HepG2 (cell line): ENCODE data around the gene LAMB2. TPM values are rescaled to one million over a fixed set of nuclear protein-coding genes. Genes with fewer than 3 reads are reported as not detected.

ENCODE experiments used
- ARID2 ChIP-seq: sonication (generic); formaldehyde crosslinking; IDR thresholded peaks from 2 replicates; pipeline ENCODE4 v1.8.1; 2022; ENCODE audit warnings: mild to moderate bottlenecking, missing genetic modification reagents, borderline replicate concordance
- BCL6 ChIP-seq: IDR thresholded peaks from 2 replicates; pipeline ENCODE4 v1.6.1; 2016; ENCODE audit warnings: missing genetic modification reagents, missing compliant biosample characterization
- CREB1 ChIP-seq, 2 experiments: fragments of 450-650 bp in 1 of 2; IDR thresholded peaks; 2 replicates each; pipeline ENCODE4 v1.6.1; 2016 to 2017; ENCODE audit warnings: control low read depth in 1 of 2, mild to moderate bottlenecking in 1 of 2, missing compliant biosample characterization in 1 of 2, missing genetic modification characterization in 1 of 2
- CSRNP2 ChIP-seq: sonication (generic); formaldehyde crosslinking; conservative IDR thresholded peaks from 2 replicates; pipeline ENCODE4 v1.8.0; 2022; ENCODE audit warnings: low read depth, missing genetic modification reagents
- HES4 ChIP-seq: sonication (generic); formaldehyde crosslinking; IDR thresholded peaks from 2 replicates; pipeline ENCODE4 v1.9.0; 2021; ENCODE audit warnings: mild to moderate bottlenecking, missing genetic modification reagents, borderline replicate concordance
- KMT2A ChIP-seq: sonication (generic); formaldehyde crosslinking; IDR thresholded peaks from 2 replicates; pipeline ENCODE4 v1.4.0; 2020; ENCODE audit warnings: missing genetic modification reagents
- MAZ ChIP-seq, 2 experiments: sonication (generic) in 1 of 2; formaldehyde crosslinking in 1 of 2; IDR thresholded peaks; 2 replicates each; pipeline versions ENCODE4 v1.5.0 to v1.6.1; 2012 to 2020; ENCODE audit warnings: low read depth in 2 of 2, mild to moderate bottlenecking in 2 of 2, borderline replicate concordance in 1 of 2, improper control_type of control experiment in 1 of 2, low read length in 1 of 2, missing genetic modification reagents in 1 of 2, moderate library complexity in 1 of 2
- RARG ChIP-seq: sonication (generic); formaldehyde crosslinking; IDR thresholded peaks from 2 replicates; pipeline ENCODE4 v1.4.0; 2020; ENCODE audit warnings: low read depth, mild to moderate bottlenecking, missing genetic modification reagents
- REXO4 ChIP-seq: sonication (generic); formaldehyde crosslinking; IDR thresholded peaks from 2 replicates; pipeline ENCODE4 v1.8.0; 2022; ENCODE audit warnings: missing genetic modification reagents, mild to moderate bottlenecking, borderline replicate concordance
- SMARCC2 ChIP-seq: fragments of 450-650 bp; IDR thresholded peaks from 2 replicates; pipeline ENCODE4 v1.6.1; 2017; ENCODE audit warnings: antibody characterized with exemption, mild to moderate bottlenecking
- TIGD3 ChIP-seq: sonication (generic); formaldehyde crosslinking; IDR thresholded peaks from 2 replicates; pipeline ENCODE4 v1.5.1; 2020; ENCODE audit warnings: mild to moderate bottlenecking, missing genetic modification reagents, borderline replicate concordance
- YY1 ChIP-seq: IDR thresholded peaks from 2 replicates; pipeline ENCODE4 v1.6.1; 2011; ENCODE audit warnings: low read length, low read depth, moderate library complexity, mild to moderate bottlenecking; ENCODE audit not compliant: insufficient read depth, insufficient replicate concordance
- ZFP36L1 ChIP-seq: sonication (generic); formaldehyde crosslinking; IDR thresholded peaks from 2 replicates; pipeline ENCODE4 v1.8.0; 2022; ENCODE audit warnings: mild to moderate bottlenecking, missing genetic modification reagents, moderate library complexity
- ZNF382 ChIP-seq: sonication (generic); formaldehyde crosslinking; IDR thresholded peaks from 2 replicates; pipeline ENCODE4 v1.5.0; 2020; ENCODE audit warnings: missing genetic modification reagents, mild to moderate bottlenecking, borderline replicate concordance
- ZNF615 ChIP-seq: sonication (generic); formaldehyde crosslinking; IDR thresholded peaks from 2 replicates; pipeline ENCODE4 v1.5.0; 2020; ENCODE audit warnings: mild to moderate bottlenecking, missing genetic modification reagents, borderline replicate concordance
- ZNF75D ChIP-seq: sonication (generic); formaldehyde crosslinking; IDR thresholded peaks from 2 replicates; pipeline ENCODE4 v1.8.1; 2023; ENCODE audit warnings: missing genetic modification reagents, mild to moderate bottlenecking, borderline replicate concordance
- ZNF790 ChIP-seq: sonication (generic); formaldehyde crosslinking; IDR thresholded peaks from 2 replicates; pipeline ENCODE4 v1.8.0; 2022; ENCODE audit warnings: missing genetic modification reagents, mild to moderate bottlenecking, borderline replicate concordance
- ZNF841 ChIP-seq: sonication (generic); formaldehyde crosslinking; IDR thresholded peaks from 2 replicates; pipeline ENCODE4 v1.8.1; 2023; ENCODE audit warnings: missing genetic modification reagents, borderline replicate concordance
- polyA plus RNA-seq, 8 experiments: library from polyadenylated mRNA; depleted of rRNA in 3 of 8; stranded (reverse) in 7 of 8; unstranded in 1 of 8; fragments of >200 nt; fragmentation: Illumina TruSeq in 4 of 8; extraction: Trizol in 4 of 8; gene quantifications; 2 replicates each; pipeline versions ENCODE4 v1.2.1 to v1.2.3, GENCODE V29; 2011 to 2016; ENCODE audit warnings: low read depth in 4 of 8, missing spikeins in 1 of 8, mixed read lengths in 1 of 8; ENCODE audit not compliant: insufficient read depth in 1 of 8
- total RNA-seq, 5 experiments: library from RNA; depleted of rRNA; stranded (reverse); fragments of >200 nt; fragmentation: Illumina TruSeq; extraction: Trizol; gene quantifications; 2 replicates each; pipeline ENCODE4 v1.2.3, GENCODE V29; 2016; ENCODE audit warnings: low read depth in 1 of 5
- TF ChIP-seq, protein P1 (sequence below): sonication (generic); formaldehyde crosslinking; IDR thresholded peaks from 2 replicates; pipeline ENCODE4 v1.5.0; 2020; ENCODE audit warnings: missing genetic modification reagents
- TF ChIP-seq, protein P2 (sequence below): sonication (generic); formaldehyde crosslinking; IDR thresholded peaks from 2 replicates; pipeline ENCODE4 v1.9.0; 2022; ENCODE audit warnings: low read depth, missing genetic modification reagents
- TF ChIP-seq, protein P3 (sequence below): IDR thresholded peaks from 2 replicates; pipeline ENCODE4 v1.6.1; 2018; ENCODE audit warnings: missing genetic modification reagents

The LAMB2 gene
- total and polyA plus RNA-seq, 2 of the 13 experiments (the other 11 are each of a cell fraction or from before 2014, with no cell fraction given) = 208 to 443 TPM

- no peak for TF ChIP-seq CSRNP2 (CRISPR knock-in tag)
- no peak for TF ChIP-seq ZNF841 (CRISPR knock-in tag)
- TF ChIP-seq KMT2A (CRISPR knock-in tag) = peak; percentile 62; the same call in 1 of the 2 replicates
- TF ChIP-seq SMARCC2 = no peak
- no peak for TF ChIP-seq ZNF75D (CRISPR knock-in tag)
- peak; percentile 64 for TF ChIP-seq HES4 (CRISPR knock-in tag)
- TF ChIP-seq TIGD3 (CRISPR knock-in tag) = 0 out of 2 replicates have a peak, but pooled peaks have one; percentile 48
- TF ChIP-seq, protein P1, sequence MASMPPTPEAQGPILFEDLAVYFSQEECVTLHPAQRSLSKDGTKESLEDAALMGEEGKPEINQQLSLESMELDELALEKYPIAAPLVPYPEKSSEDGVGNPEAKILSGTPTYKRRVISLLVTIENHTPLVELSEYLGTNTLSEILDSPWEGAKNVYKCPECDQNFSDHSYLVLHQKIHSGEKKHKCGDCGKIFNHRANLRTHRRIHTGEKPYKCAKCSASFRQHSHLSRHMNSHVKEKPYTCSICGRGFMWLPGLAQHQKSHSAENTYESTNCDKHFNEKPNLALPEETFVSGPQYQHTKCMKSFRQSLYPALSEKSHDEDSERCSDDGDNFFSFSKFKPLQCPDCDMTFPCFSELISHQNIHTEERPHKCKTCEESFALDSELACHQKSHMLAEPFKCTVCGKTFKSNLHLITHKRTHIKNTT = no peak
- 0 out of 2 replicates have a peak, but pooled peaks have one; percentile 35 for TF ChIP-seq ZNF790 (CRISPR knock-in tag)
- peak; percentile 48; the same call in 1 of the 2 replicates for TF ChIP-seq MAZ (IDR thresholded peaks at IDR 0.05; ENCODE audit: borderline replicate concordance, low read depth, low read length)
- peak; percentile 57; the same call in 1 of the 2 replicates for TF ChIP-seq MAZ (CRISPR knock-in tag; IDR thresholded peaks at IDR 0.05; ENCODE audit: low read depth)
- TF ChIP-seq ARID2 (CRISPR knock-in tag) = peak; percentile 90; the same call in 1 of the 2 replicates
- TF ChIP-seq ZNF382 (CRISPR knock-in tag) = no peak
- TF ChIP-seq RARG (CRISPR knock-in tag) = no peak
- TF ChIP-seq YY1 = peak; percentile 73
- TF ChIP-seq BCL6 (CRISPR knock-in tag) = peak; percentile 22; the same call in 1 of the 2 replicates
- no peak for TF ChIP-seq ZFP36L1
- TF ChIP-seq, protein P2, sequence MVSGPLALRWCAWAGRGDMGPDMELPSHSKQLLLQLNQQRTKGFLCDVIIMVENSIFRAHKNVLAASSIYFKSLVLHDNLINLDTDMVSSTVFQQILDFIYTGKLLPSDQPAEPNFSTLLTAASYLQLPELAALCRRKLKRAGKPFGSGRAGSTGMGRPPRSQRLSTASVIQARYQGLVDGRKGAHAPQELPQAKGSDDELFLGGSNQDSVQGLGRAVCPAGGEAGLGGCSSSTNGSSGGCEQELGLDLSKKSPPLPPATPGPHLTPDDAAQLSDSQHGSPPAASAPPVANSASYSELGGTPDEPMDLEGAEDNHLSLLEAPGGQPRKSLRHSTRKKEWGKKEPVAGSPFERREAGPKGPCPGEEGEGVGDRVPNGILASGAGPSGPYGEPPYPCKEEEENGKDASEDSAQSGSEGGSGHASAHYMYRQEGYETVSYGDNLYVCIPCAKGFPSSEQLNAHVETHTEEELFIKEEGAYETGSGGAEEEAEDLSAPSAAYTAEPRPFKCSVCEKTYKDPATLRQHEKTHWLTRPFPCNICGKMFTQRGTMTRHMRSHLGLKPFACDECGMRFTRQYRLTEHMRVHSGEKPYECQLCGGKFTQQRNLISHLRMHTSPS = peak; percentile 73
- no peak for TF ChIP-seq REXO4
- no peak for TF ChIP-seq ZNF615 (CRISPR knock-in tag)
- peak; percentile 86 for TF ChIP-seq CREB1 (IDR thresholded peaks at IDR 0.05)
- peak; percentile 91 for TF ChIP-seq CREB1 (CRISPR knock-in tag; IDR thresholded peaks at IDR 0.05)
- TF ChIP-seq, protein P3, sequence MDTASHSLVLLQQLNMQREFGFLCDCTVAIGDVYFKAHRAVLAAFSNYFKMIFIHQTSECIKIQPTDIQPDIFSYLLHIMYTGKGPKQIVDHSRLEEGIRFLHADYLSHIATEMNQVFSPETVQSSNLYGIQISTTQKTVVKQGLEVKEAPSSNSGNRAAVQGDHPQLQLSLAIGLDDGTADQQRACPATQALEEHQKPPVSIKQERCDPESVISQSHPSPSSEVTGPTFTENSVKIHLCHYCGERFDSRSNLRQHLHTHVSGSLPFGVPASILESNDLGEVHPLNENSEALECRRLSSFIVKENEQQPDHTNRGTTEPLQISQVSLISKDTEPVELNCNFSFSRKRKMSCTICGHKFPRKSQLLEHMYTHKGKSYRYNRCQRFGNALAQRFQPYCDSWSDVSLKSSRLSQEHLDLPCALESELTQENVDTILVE (CRISPR knock-in tag) = peak; percentile 100
Observed at GRCh38 chr3:49120438-49121131, 12.3 kb downstream of the LAMB2 start, which contains the start of gene USP19 (continued).
